ENCODE results near the gene CLC.

DNA sequence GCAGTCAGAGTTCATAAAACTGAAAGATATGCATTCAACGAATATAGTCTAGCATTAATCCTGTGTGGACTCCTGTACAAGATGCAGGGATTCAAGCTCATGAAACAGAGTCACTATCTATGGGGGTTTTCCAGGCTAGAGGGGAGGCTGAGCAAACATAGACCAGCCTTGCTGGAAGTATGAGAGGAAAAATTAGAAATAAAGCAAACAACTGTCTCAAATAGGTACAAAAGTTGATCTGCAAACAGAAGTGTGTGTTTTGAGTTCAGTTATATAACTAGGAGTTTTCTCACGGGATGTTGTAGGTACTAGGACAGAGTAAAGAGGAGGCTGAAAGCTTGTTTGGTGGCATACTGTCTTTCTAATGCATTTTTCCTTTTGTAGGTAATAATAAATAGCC, 42.1 kb downstream of the CLC start:
- TF ChIP-seq SUZ12 (IDR thresholded peaks at IDR 0.05; ENCODE audit: extremely low read depth, insufficient read depth, insufficient read length) (no peak), ZNF274 (IDR thresholded peaks at IDR 0.05; ENCODE audit: low read depth, low read length) (no peak), YY1 (IDR thresholded peaks at IDR 0.05; ENCODE audit: insufficient read depth, insufficient read length) (no peak)

Data from NT2/D1 (cell line).